NT2/D1 (cell line): ENCODE results near the gene FUBP3.

Source experiments
- SUZ12 ChIP-seq: IDR thresholded peaks from 2 replicates; pipeline ENCODE4 v1.6.1; 2011; ENCODE audit not compliant: insufficient read length, insufficient read depth; ENCODE audit errors: extremely low read depth
- YY1 ChIP-seq: IDR thresholded peaks from 2 replicates; pipeline ENCODE4 v1.6.1; 2011; ENCODE audit not compliant: insufficient read length, insufficient read depth
- ZNF274 ChIP-seq: IDR thresholded peaks from 2 replicates; pipeline ENCODE4 v1.6.1; 2011; ENCODE audit warnings: mild to moderate bottlenecking, low read depth, low read length

GRCh38 chr9:130565792-130566191 is 13.6 kb upstream of the FUBP3 start:
- no peak for TF ChIP-seq ZNF274
- no peak for TF ChIP-seq YY1
- no peak for TF ChIP-seq SUZ12
